HG02623 (cell line): ENCODE data around the gene IQUB.
"Not testable (repeated sequence)": the region's sequence is repeated elsewhere in the genome, so short reads cannot be mapped to it uniquely, and the experiment has no call there.

ENCODE experiments used
- ATAC-seq: cut with Tn5 transposase; IDR thresholded peaks from one replicate; pipeline ENCODE4 v1.9.1; 2021; ENCODE audit warnings: moderate library complexity; ENCODE audit not compliant: unreplicated experiment

IQUB gene

GRCh38 chr7:123548406-123548805 is 14.0 kb upstream of the IQUB start:
- no peak for ATAC-seq

DNA sequence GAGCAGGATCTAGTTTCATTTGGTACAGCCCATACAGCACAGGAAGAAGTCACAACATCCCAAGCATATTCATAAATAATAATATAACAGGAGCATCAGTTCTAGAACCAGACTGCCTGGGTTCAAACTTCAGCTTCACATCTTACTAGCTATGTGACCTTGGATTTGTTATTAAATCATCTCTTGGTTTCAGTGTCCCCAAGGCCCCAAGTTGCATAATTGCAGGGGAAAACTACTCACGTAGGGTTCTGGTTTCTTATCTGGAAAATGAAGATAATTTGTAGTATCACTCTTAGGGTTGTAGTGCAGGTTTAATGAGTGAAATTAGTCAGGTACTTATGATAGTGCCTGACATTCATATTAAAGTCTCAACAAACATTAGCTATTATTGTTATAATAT is 5.5 kb upstream of the IQUB start:
- no peak for ATAC-seq

- no peak for ATAC-seq
Observed at GRCh38 chr7:123538897-123539296, 4.5 kb upstream of the IQUB start.

GRCh38 chr7:123538189-123538714 is 3.9 kb upstream of the IQUB start:
- ATAC-seq: no peak

DNA sequence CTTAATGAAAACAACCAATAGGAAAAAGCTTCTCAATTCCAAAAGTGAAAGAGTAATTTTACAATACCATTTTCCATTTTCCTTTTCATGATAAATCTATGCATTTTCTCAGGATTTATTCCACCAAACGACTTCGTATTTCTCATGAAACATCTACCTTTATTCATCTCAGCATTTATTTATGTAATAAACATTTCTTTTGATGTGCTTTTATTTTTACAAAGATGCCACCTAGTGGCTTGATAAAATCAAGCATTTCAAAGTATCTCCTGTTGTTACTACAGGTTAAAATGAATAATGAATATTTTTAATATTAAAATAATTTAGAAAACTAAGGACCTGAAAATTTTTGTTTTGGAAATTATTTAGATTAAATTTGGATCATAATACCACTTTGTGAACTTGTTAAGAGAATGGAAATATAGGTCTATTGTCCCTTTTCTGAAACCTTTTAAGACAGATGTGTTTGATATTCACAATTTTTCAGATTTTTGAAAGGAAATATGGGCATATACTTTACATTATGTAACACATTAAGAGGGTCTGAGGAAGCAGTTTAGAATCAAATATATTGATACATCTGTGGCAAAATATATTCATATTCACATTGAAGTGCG is 2.7 kb upstream of the IQUB start:
- ATAC-seq: no peak

GRCh38 chr7:123535517-123535916 is 1.1 kb upstream of the IQUB start:
- no peak for ATAC-seq

DNA sequence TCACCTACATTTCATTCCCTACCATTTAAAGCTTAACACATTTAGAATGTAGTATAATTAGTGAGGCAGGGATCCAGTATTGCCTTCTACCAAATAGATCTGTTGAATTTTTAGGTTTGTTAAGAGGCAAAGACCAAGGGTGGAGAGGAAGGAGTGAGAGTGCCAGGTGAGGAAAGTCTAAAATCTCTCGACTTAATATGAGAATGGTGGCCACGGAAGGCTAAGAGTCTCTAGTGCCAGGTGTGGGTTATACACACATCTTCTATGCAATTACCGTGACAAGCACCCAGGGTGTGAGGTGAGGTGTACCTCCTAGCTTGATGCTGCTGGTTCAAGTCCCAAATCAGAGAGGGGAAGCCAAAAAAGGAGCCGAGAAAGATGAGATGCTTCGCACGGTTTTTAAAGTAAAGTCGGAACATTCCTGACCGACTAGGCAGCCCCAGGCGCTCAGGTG is 439 bp downstream of the IQUB start:
- peak; percentile 4 for ATAC-seq

GRCh38 chr7:123533553-123533917 is 860 bp downstream of the IQUB start:
- ATAC-seq: no peak

GRCh38 chr7:123532788-123533552 is 1.4 kb downstream of the IQUB start:
- ATAC-seq: not testable (repeated sequence)

DNA sequence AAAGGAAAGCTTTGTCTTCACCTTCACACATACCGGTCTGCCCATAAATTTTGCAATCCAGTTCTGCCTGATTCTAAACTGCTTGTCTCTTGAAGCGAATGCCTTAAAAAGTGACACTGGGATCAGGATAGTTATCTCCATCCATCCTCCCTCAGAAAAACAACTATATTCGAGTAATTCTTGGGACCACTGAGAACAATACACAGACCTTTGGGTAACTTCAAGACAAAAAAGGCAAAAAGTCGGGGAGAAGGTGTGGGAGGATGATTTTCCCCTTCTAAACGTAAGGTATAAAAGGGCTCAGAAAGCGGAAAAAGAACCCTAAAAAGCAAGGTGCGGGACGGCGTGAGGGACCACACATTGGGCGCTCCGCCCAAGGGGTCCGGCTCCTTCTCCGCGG is 2.1 kb downstream of the IQUB start:
- ATAC-seq: not testable (repeated sequence)

DNA sequence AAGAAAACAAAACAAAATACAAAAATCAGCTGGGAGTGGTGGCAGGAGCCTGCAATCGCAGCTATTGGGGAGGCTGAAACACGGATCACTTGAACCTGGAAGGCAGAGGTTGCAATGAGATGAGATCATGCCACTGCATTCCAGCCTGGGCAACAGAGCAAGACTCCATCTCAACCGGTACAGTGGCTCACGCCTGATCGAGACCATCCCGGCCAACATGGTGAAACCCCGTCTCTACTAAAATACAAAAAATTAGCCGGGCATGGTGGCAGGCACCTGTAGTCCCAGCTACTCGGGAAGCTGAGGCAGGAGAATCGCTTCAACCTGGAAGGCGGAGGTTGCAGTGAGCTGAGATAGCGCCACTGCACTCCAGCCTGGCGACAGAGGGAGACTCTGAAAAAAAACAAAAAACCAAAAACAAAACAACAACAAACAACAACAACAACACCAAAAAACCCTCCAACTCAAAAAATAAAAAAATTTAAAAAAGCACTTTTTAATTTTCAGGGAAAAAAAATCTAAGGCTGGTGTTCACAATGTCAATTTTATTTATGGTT is 4.3 kb downstream of the IQUB start:
- ATAC-seq: not testable (repeated sequence)

DNA sequence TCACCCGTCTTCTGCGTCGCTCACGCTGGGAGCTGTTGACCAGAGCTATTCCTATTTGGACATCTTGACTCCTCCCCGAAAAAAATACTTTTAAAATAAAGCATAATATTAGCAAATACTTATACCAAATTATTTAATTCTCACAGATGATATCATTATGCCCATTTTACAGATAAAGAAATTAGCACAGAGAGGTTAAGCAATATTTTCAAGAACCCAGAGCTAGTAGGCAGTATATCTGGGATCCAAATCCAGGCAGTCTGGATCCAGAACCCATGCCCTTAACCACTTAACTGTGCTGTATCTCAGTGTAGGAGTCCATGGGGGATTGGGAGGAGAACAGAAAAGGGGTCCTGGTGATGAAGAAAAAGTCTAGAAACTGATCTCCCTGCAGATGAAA is 6.1 kb downstream of the IQUB start:
- no peak for ATAC-seq

GRCh38 chr7:123527712-123528225 is 6.6 kb downstream of the IQUB start:
- not testable (repeated sequence) for ATAC-seq

- ATAC-seq: not testable (repeated sequence)
Observed at GRCh38 chr7:123526533-123526932, 7.9 kb downstream of the IQUB start.

GRCh38 chr7:123522066-123522465 is 12.3 kb downstream of the IQUB start:
- ATAC-seq: no peak

- no peak for ATAC-seq
Observed at GRCh38 chr7:123505221-123505620, 29.2 kb downstream of the IQUB start.

GRCh38 chr7:123502201-123502600 is 32.2 kb downstream of the IQUB start:
- ATAC-seq: no peak

GRCh38 chr7:123500878-123501489 is 33.4 kb downstream of the IQUB start:
- ATAC-seq: no peak

GRCh38 chr7:123499211-123499970 is 35.0 kb downstream of the IQUB start:
- no peak for ATAC-seq

DNA sequence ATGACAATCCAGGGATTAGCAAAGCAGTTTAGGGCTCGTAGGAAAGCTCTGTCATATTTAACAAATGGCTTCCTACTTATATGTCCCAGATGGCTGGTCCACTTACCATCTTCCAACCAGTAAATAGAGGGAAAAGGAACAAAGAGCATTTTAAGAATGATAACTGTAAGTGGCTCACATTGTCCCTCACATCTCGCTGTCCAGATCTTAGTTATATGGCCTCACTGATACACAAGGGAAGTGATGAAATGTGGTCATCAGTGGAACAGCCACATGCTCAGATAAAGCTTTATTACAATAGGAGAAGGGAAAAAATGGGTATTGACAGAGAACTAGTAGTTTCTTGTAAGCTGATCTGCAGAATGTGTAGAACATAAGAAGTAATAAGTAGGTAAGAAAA is 35.8 kb downstream of the IQUB start:
- no peak for ATAC-seq

DNA sequence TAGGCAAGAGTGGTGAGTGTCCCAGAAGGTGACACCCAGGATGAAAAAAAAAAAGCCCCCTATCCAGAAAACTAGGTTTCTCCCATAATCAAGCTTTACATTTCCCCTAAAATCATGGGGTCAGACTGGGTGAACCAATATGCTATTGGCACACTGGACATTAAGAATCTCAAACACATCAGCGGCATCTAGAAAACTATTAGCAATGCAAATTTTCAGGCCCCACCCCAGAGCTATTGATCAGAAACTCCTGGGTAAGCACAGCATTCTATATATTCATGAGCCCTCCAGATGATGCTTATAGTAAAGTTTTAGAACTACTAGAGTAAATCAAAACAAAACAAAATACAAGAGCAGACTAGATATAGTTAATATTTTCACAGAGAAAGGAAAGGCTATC is 36.4 kb downstream of the IQUB start:
- no peak for ATAC-seq
